Immature natural killer cell (primary cell): ENCODE measurements around the gene ANK3. TPM values are rescaled to one million over a fixed set of nuclear protein-coding genes. Genes with fewer than 3 reads are reported as not detected.

Experiments
- DNase-seq, 3 donors: peaks; one replicate each; pipeline ENCODE4 v3.0.0; 2022; ENCODE audit warnings: mixed read lengths in 1 of 3
- H3K27ac Mint-ChIP-seq, 6 donors: one replicate each; pipeline ENCODE4 v1.8.0; 2020; ENCODE audit warnings: mixed read lengths in 6 of 6, mild to moderate bottlenecking in 5 of 6, inconsistent platforms in 4 of 6, moderate library complexity in 3 of 6
- H3K27me3 Mint-ChIP-seq, 3 donors: one replicate each; pipeline ENCODE4 v1.8.0; 2020 to 2021; ENCODE audit warnings: low read depth in 3 of 3, mild to moderate bottlenecking in 3 of 3, mixed read lengths in 3 of 3, moderate library complexity in 3 of 3, inconsistent platforms in 1 of 3
- H3K36me3 Mint-ChIP-seq, 3 donors: one replicate each; pipeline ENCODE4 v1.8.0; 2020; ENCODE audit warnings: mixed read lengths in 3 of 3, inconsistent platforms in 2 of 3, mild to moderate bottlenecking in 2 of 3
- H3K4me1 Mint-ChIP-seq, 2 donors: one replicate each; pipeline ENCODE4 v1.8.0; 2020; ENCODE audit warnings: inconsistent platforms in 2 of 2, mild to moderate bottlenecking in 2 of 2, mixed read lengths in 2 of 2, moderate library complexity in 1 of 2
- H3K4me3 Mint-ChIP-seq, 5 donors: one replicate each; pipeline ENCODE4 v1.8.0; 2020; ENCODE audit warnings: mild to moderate bottlenecking in 5 of 5, mixed read lengths in 5 of 5, inconsistent platforms in 3 of 5, moderate library complexity in 3 of 5
- H3K9me3 Mint-ChIP-seq, 6 donors: one replicate each; pipeline ENCODE4 v1.8.0; 2020; ENCODE audit warnings: mild to moderate bottlenecking in 6 of 6, mixed read lengths in 6 of 6, inconsistent platforms in 4 of 6, moderate library complexity in 3 of 6
- polyA plus RNA-seq, 3 donors: library from polyadenylated mRNA; unstranded; fragments of 300-500 nt; fragmentation: Illumina TruSeq; gene quantifications; one replicate each; pipeline ENCODE4 v1.2.3, GENCODE V29; 2021

The ANK3 gene
- polyA plus RNA-seq, 3 donors from 2014 or later, result 2.1 to 2.4 TPM; not detected in 1

DNA sequence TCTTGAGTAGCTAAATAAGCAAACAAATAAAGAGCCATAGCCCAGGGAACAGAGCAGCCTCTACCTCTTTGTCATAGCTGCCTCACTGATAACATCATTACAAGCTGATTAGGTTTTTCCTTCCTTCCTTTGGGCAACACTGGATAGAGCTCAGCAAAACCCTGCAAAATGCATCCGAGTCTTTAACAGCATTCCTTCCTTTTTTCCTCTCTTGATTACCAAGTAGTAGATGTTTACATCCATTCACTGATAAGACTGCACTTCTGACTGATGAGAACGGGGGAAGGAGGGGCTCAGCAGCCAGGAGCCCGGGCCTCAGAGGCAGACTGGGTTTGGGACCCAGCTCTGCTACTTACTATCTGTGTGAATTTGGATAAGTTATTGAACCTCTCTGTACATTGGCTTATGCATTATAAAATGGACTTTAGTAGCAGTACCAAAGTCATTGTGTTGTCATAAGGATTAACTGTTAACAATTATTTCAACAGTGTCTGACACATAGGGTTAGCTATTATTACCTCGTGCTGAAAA, 214.2 kb downstream of the ANK3 start:
- Mint-ChIP-seq H3K4me1 (no peaks in the 10 kb centered on the region), H3K4me3 (no peak overlapping the region), H3K27ac (no peak overlapping the region), H3K36me3 (peaks cover 0 to 12% (median 0%) of the 10 kb centered on the region in 3 donors), H3K27me3 (peaks cover 0 to 1% (median 1%) of the 10 kb centered on the region in 3 donors), H3K9me3 (no peaks in the 10 kb centered on the region)
- no peak for DNase-seq

DNA sequence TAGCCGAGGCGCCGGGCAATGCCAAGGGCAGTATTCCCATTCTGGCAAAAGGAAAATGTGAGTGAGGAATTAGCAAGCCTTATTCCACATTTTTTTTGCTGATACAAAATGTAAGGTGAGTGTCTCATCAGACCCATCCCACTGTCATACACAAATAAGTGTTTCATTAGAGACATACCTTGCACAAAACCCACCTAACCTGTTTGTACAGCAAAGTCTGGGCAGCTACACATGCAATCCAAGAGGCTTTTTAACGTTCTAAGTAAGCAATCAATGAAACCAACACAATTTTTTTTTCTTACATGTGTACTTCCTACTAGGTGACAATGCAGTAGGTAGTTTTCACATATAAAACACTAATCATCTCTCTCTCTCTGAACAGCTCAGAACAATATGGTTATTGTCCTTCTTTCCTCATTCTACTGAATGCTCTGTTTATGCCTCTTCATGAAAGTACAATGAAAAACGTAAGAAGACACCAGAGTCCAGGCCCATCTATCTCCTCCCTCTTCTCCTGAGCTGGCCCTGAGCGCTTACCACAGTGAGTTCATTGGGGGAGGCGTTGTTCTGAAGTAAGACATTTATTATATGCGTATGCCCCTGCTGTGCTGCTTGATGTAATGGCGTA, 217.2 kb downstream of the ANK3 start:
- H3K4me3 Mint-ChIP-seq, result no peak overlapping the region
- H3K27ac Mint-ChIP-seq, result no peak overlapping the region
- H3K36me3 Mint-ChIP-seq, result peaks cover 0 to 9% (median 0%) of the 10 kb centered on the region in 3 donors
- no peak for DNase-seq
- H3K4me1 Mint-ChIP-seq, result no peaks in the 10 kb centered on the region
- H3K27me3 Mint-ChIP-seq, result no peaks in the 10 kb centered on the region
- H3K9me3 Mint-ChIP-seq, result no peaks in the 10 kb centered on the region

DNA sequence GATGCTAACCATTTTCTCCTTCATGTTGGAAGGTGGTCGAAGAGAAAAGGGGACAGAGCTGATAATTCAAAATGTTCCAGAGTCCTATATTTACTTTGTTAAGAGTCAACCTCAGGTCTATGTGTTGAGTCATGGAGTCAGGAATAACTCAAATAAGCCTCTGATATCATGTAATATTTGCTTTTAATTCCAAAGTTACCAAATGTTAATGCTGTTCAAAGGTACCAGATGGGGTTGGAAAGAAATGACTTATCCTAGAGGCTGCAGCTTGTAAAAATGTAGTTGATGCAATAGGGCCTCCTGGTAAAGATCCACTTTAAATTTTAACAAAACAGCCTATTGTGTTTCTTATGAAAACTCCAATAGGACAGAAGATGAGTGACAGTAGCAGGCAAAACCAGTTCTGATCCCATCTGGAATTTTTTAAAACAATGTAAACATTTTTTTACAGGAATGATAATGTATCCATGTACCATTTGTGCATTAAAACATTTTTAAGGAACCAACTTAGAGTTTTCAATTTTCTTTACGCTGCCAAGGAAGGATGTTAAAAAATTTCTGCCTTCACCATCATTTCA, 218.2 kb downstream of the ANK3 start:
- Mint-ChIP-seq H3K27ac (no peak overlapping the region), H3K36me3 (peaks cover 0 to 4% (median 0%) of the 10 kb centered on the region in 3 donors), H3K9me3 (no peaks in the 10 kb centered on the region), H3K27me3 (no peaks in the 10 kb centered on the region), H3K4me3 (no peak overlapping the region), H3K4me1 (no peaks in the 10 kb centered on the region)
- no peak for DNase-seq

DNA sequence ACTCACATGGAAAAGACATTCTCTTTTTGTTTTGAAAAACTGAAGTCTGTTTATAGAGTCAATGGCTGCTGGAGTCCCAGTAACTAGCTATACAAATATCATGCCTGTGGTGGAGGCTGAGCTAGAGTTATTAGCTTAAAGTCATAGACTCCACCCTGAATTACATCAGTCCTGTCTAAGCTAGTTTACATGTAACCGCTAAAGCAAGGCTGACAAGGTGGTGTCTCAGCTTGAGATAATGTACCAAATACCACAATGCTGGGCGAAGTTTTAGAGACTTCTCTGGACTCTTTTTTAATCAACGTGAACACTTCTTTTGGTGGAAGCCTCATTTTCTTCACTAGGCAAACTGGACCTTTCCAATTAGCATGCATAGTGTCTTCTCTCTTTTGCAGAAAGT, 219.4 kb downstream of the ANK3 start:
- no peak for DNase-seq
- peaks cover 0 to 4% (median 0%) of the 10 kb centered on the region in 3 donors for H3K36me3 Mint-ChIP-seq
- H3K27me3 Mint-ChIP-seq, result no peaks in the 10 kb centered on the region
- no peaks in the 10 kb centered on the region for H3K4me1 Mint-ChIP-seq
- H3K9me3 Mint-ChIP-seq, result no peaks in the 10 kb centered on the region
- H3K27ac Mint-ChIP-seq, result no peak overlapping the region
- H3K4me3 Mint-ChIP-seq, result no peak overlapping the region

DNA sequence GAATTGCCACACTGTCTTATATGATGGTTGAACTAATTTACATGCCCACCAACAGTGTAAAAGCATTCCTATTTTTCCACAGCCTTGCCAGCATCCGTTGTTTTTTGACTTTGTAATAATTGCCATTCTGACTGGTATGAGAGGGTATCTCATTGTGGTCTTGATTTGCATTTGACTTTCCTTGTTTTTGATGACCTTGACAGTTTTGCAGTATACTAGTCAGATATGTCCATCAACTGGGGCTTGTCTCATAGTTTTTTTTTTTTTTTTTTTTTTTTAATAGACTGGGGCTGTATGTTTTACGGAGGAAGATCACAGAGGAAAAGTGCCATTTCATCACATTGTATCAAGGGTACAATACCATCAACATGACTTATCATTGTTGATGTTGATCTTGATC, 220.6 kb downstream of the ANK3 start:
- Mint-ChIP-seq H3K36me3 (peaks cover 0 to 4% (median 0%) of the 10 kb centered on the region in 3 donors), H3K27me3 (no peaks in the 10 kb centered on the region), H3K4me1 (no peaks in the 10 kb centered on the region), H3K27ac (no peak overlapping the region), H3K9me3 (no peaks in the 10 kb centered on the region), H3K4me3 (no peak overlapping the region)
- no peak for DNase-seq

DNA sequence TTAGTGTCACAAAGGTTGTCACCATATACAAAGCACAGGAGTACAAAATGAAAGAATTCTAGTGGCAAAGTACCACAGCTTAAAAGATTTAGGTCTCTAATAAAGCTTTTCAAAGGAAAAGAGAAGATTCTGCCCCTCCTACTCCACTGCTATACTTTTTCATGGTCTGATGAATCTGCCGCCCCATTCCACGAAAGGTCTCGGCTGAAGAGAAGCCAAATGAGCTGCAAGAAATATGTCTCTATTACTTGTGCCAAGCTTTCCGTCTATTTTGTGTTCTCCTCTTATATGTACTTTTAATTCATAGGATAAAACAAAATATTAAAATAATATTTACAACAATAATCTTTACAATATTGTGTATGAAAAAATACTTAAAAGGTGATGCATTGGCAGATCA, 222.6 kb downstream of the ANK3 start:
- no peak for DNase-seq
- Mint-ChIP-seq H3K27me3 (no peaks in the 10 kb centered on the region), H3K36me3 (no peaks in the 10 kb centered on the region), H3K9me3 (peaks cover 0 to 2% (median 0%) of the 10 kb centered on the region in 6 donors), H3K4me1 (no peaks in the 10 kb centered on the region), H3K4me3 (no peak overlapping the region), H3K27ac (no peak overlapping the region)

DNA sequence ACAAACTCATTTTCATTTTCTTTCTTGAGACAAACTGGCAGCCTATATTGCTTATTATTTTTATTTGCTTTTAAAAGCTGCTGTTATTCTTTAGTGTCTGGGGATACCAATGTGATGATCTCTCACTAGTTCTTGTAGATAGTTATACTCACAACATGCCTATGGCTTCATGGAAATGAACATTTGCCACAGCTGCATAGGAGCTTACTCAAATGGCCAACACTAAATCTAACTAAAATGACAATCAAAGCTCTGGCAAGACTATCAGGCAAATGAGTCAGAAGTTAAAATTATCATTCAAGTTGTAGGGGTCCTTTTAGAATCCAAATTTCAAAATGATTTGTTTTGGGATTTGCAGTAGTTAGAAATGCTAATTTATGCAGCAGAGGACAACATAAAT, 225.9 kb downstream of the ANK3 start:
- DNase-seq, result no peak
- no peaks in the 10 kb centered on the region for H3K4me1 Mint-ChIP-seq
- no peak overlapping the region for H3K27ac Mint-ChIP-seq
- peaks cover 0 to 3% (median 0%) of the 10 kb centered on the region in 3 donors for H3K36me3 Mint-ChIP-seq
- H3K27me3 Mint-ChIP-seq, result no peaks in the 10 kb centered on the region
- H3K9me3 Mint-ChIP-seq, result peaks cover 0 to 3% (median under 1%) of the 10 kb centered on the region in 6 donors
- no peak overlapping the region for H3K4me3 Mint-ChIP-seq

DNA sequence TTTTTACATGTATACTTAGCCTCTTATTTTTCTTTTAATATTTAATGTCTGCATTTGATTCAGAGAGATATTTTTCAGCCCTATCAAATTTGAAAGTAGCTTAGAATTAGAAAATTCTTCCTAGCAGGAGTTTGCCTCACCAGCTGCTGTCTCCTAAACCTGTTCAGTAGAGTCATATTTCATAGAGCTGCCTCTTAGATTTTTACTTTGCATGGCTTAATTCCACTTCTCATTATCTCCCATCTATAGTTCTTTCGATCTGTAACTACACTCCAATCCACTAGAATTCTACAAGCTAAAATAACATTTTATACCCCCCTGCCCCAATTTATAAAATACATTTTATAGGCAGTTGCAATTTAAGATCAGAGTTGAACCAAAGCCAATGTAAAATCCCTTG, 227.0 kb downstream of the ANK3 start:
- H3K4me3 Mint-ChIP-seq, result no peak overlapping the region

DNA sequence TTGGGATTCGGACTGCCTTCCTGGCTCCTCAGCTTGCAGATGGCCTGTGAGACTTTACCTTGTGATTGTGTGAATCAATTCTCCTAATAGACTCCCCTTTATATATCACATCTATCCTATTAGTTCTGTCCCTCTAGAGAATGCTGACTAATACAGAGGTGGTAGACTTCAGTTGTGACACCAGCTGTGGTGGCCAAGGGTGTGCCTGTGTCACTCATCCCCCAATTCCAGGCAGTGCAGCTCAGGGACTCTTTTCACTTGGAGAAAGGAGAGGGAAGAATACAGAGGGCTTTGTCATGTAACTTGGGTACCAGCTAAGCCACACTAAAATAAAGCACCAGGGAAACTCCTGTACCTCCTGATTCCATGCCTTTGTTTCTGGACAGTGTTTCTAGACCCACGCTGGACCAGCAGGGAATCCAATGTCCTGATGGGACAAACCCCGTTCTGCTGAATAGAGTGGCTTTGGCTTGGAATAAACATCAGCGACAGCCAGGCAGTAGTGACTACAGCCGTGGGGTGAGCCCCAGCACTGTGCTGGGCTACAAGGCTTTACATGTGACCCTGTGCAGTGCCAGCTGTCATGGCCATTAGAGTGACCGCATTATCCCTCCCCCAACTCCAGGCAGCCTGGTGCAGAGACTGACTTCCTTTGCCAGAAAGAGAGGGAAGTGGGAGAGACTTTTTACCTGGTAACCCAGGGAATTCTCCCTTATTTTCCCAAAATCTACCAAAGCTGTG, 233.6 kb downstream of the ANK3 start:
- peaks cover 0 to 4% (median 0%) of the 10 kb centered on the region in 6 donors for H3K9me3 Mint-ChIP-seq
- DNase-seq, result no peak
- H3K27ac Mint-ChIP-seq, result no peak overlapping the region
- no peaks in the 10 kb centered on the region for H3K4me1 Mint-ChIP-seq
- H3K4me3 Mint-ChIP-seq, result no peak overlapping the region
- H3K27me3 Mint-ChIP-seq, result peaks cover 0 to 4% (median 0%) of the 10 kb centered on the region in 3 donors
- H3K36me3 Mint-ChIP-seq, result peaks cover 0 to 3% (median 3%) of the 10 kb centered on the region in 3 donors

More for the DNA sequence above, 227.0 kb downstream of the ANK3 start:
- H3K27ac Mint-ChIP-seq, result no peak overlapping the region
- H3K4me1 Mint-ChIP-seq, result no peaks in the 10 kb centered on the region
- DNase-seq, result no peak
- peaks cover 0 to 4% (median under 1%) of the 10 kb centered on the region in 6 donors for H3K9me3 Mint-ChIP-seq
- peaks cover 0 to 3% (median 3%) of the 10 kb centered on the region in 3 donors for H3K36me3 Mint-ChIP-seq
- no peaks in the 10 kb centered on the region for H3K27me3 Mint-ChIP-seq

DNA sequence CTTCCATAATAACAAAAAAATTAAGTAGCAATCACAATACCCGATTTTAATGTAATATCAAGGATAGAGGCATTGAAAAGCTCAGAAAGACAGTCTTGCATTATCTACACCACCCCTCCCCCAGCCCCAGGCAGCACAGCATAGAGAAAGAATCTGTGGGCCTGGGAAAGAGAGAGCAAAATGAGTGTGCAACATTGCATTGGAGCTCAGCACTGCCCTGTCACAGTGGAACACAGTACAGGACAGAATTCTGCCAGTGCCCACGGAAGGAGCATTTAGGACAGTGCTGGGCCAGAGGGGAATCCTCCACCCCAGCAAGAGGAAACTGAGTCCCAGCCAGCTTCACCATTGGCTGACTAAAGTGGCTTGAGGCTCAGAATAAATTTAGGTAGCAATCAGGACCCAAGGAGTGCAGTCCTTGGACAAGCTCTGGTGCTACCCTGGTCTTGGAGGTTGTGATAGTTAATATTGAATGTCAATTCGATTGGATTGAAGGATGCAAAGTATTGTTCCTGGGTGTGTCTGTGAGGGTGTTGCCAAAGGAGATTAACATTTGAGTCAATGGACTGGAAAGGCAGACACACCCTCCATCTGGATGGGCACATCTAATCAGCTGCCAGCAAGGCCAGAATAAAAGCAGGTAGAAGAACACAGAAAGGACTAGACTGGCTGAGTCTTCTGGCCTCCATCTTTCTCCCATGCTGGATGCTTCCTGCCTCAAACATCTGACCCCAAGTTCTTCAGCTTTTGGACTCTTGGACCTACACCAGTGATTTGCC, 234.4 kb downstream of the ANK3 start:
- Mint-ChIP-seq H3K9me3 (peaks cover 0 to 2% (median 0%) of the 10 kb centered on the region in 6 donors), H3K27me3 (peaks cover 0 to 4% (median 4%) of the 10 kb centered on the region in 3 donors), H3K36me3 (peaks cover 0 to 3% (median 3%) of the 10 kb centered on the region in 3 donors), H3K4me1 (no peaks in the 10 kb centered on the region), H3K4me3 (no peak overlapping the region), H3K27ac (no peak overlapping the region)
- DNase-seq, result no peak

DNA sequence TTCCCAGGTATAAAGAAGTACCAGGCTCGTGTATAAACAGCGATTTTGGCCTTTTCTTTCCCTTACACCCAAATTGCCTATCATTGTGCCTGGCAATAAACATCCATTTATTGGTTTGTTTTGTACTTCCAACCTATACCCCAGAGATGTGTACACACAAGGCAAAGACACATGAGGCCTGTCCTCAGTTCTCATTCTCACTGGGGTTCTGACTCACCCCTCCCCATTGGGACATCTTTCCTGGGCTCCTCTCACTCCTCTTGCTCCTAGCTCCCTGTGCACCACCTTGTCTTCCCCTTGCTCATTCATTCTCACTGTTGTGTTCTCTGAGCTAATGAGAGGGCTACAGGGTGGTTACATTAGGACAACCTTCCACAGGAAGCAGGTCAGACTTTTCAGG, 240.7 kb downstream of the ANK3 start:
- Mint-ChIP-seq H3K27me3 (peaks cover 0 to 9% (median 0%) of the 10 kb centered on the region in 3 donors), H3K9me3 (no peaks in the 10 kb centered on the region), H3K36me3 (peaks cover 0 to 3% (median 0%) of the 10 kb centered on the region in 3 donors), H3K27ac (no peak overlapping the region), H3K4me1 (no peaks in the 10 kb centered on the region), H3K4me3 (no peak overlapping the region)
- DNase-seq, result no peak

DNA sequence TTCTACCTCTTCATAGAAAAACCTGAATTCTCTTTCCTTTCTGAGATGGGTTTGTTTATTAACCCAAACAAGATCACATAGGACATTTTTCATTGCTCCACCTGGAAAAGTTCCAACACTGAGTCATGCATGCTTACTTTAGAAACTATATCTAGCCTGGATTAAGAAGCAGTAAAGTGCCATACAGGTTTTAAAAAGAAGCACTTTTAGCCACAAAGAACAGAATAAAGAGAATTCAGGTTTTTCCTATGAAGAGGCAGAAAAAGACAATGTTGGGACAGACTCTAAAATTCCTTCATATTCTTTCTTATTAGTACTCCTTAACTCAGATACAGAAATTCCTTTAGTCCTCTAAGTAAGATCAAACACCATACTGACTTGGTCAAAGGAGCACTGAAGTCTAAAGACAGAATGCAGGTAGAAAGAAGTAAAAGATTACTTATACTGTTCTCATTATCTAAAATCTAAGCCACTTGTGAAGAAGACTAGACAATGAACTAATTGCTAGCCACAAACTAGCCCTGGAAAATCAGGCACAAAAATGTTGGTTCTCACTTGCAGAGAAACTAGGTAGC, 241.3 kb downstream of the ANK3 start:
- Mint-ChIP-seq H3K27me3 (peaks cover 0 to 9% (median 0%) of the 10 kb centered on the region in 3 donors), H3K4me3 (no peak overlapping the region), H3K4me1 (no peaks in the 10 kb centered on the region), H3K9me3 (no peaks in the 10 kb centered on the region), H3K36me3 (peaks cover 0 to 3% (median 0%) of the 10 kb centered on the region in 3 donors), H3K27ac (no peak overlapping the region)
- no peak for DNase-seq

DNA sequence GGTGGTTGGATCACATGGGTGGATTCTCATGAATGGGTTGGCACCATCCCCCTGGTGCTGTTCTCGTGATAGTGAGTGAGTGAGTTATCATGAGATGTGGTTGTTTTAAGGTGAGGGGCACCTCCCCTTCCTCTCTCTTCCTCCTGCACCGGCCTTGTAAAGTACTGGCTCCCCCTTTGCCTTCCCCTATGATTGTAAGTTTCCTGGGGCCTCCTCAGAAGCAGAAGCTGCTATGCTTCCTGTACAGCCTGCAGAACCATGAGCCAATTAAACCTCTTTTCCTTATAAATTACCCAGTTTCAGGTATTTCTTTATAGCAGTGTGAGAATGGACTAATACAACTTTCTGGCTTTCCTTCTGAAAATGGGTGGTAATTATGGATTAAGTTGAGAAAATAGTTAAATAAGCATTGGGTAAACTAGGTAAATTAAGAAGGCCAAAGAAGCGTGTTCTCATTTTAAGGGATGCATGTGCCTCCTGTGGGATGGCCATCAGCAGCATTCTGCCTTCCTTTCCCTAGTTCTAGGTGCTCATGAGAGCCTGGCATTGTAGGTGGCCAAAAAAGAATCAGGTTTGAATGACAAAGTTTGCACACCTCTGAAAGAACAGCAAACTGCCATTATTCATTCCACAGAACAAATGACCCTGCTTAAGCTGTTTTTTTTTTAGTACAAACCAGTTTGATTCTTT, 242.0 kb downstream of the ANK3 start:
- H3K9me3 Mint-ChIP-seq, result no peaks in the 10 kb centered on the region
- H3K27ac Mint-ChIP-seq, result no peak overlapping the region
- H3K4me3 Mint-ChIP-seq, result no peak overlapping the region
- H3K4me1 Mint-ChIP-seq, result no peaks in the 10 kb centered on the region
- no peak for DNase-seq
- peaks cover 0 to 9% (median 0%) of the 10 kb centered on the region in 3 donors for H3K27me3 Mint-ChIP-seq
- H3K36me3 Mint-ChIP-seq, result peaks cover 0 to 3% (median 0%) of the 10 kb centered on the region in 3 donors
